RWPE1 (cell line): ENCODE measurements around the gene EXOC3L2.
"Not testable (repeated sequence)": the region's sequence is repeated elsewhere in the genome, so short reads cannot be mapped to it uniquely, and the experiment has no call there.

Source experiments
- CTCF ChIA-PET: fragments of 350-600 bp; sonication (Branson Sonifier 250); formaldehyde crosslinking; extraction: SDS; loops from one replicate; lab custom pipeline; 2021; lab: Yijun Ruan, JAX
- POLR2A ChIA-PET: fragments of 400-600 bp; formaldehyde crosslinking; extraction: SDS; loops from one replicate; lab custom pipeline; 2020; ENCODE audit warnings: antibody characterized with exemption; ENCODE audit not compliant: low non-redundant PET; lab: Yijun Ruan, JAX
- DNase-seq: peaks from one replicate; pipeline ENCODE4 v3.0.0; 2012; ENCODE audit warnings: low spot score
- H3K27ac ChIP-seq: fragments of 450-650 bp; 2 replicates; pipeline ENCODE4 v1.5.1; 2017
- CTCF ChIP-seq: fragments of 450-650 bp; conservative IDR thresholded peaks from 2 replicates; pipeline ENCODE4 v1.5.1; 2017; ENCODE audit warnings: low read depth, mild to moderate bottlenecking

Gene EXOC3L2

GRCh38 chr19:45231891-45232290 lies 13.3 kb downstream of the EXOC3L2 start:
- ChIA-PET CTCF (no interaction called here), POLR2A (no interaction called here)
- peak; percentile 94 for DNase-seq
- H3K27ac ChIP-seq: peak overlapping the region; percentile 89
- no peak for TF ChIP-seq CTCF

- H3K27ac ChIP-seq, POLR2A ChIA-PET, DNase-seq: not testable (repeated sequence)
- CTCF ChIA-PET: interaction anchor here (0.7 kb wide), 1 partner anchor 37 kb away, joined by 4 read pairs; no protein-coding TSS in a partner anchor
These were observed 16.2 kb downstream of the EXOC3L2 start for GRCh38 chr19:45229056-45229455.

GRCh38 chr19:45224645-45225044 lies 20.6 kb downstream of the EXOC3L2 start:
- DNase-seq: no peak
- TF ChIP-seq CTCF: no peak
- CTCF ChIA-PET: no interaction called here
- H3K27ac ChIP-seq: no peak overlapping the region
- POLR2A ChIA-PET: no interaction called here

- TF ChIP-seq CTCF: no peak
- DNase-seq: no peak
- CTCF ChIA-PET: no interaction called here
- POLR2A ChIA-PET: no interaction called here
- H3K27ac ChIP-seq: no peak overlapping the region
These were observed 21.3 kb downstream of the EXOC3L2 start for GRCh38 chr19:45223879-45224278.

- CTCF ChIA-PET: interaction anchor here (0.6 kb wide), 1 partner anchor 15 kb away, joined by 5 read pairs; no protein-coding TSS in a partner anchor
These were observed 22.5 kb downstream of the EXOC3L2 start for GRCh38 chr19:45222724-45223123.

GRCh38 chr19:45218911-45219743 lies 26.1 kb downstream of the EXOC3L2 start:
- no peak overlapping the region for H3K27ac ChIP-seq
- POLR2A ChIA-PET: no interaction called here
- no peak for DNase-seq
- TF ChIP-seq CTCF: no peak
- CTCF ChIA-PET: no interaction called here

More at GRCh38 chr19:45222724-45223123, 22.5 kb downstream of the EXOC3L2 start:
- H3K27ac ChIP-seq: no peak overlapping the region
- DNase-seq: no peak
- TF ChIP-seq CTCF: no peak
- POLR2A ChIA-PET: no interaction called here

GRCh38 chr19:45218426-45218825 lies 26.8 kb downstream of the EXOC3L2 start:
- no peak for TF ChIP-seq CTCF
- CTCF ChIA-PET: no interaction called here
- DNase-seq: no peak
- POLR2A ChIA-PET: no interaction called here
- H3K27ac ChIP-seq: no peak overlapping the region
